Epidermal melanocyte (primary cell): Measurements from ENCODE around the gene VSNL1.

Source experiments
- DNase-seq: peaks from one replicate; pipeline ENCODE4 v3.0.0; 2011; ENCODE audit warnings: low spot score; ENCODE audit not compliant: insufficient read length

Gene VSNL1

GRCh38 chr2:17540093-17540812 lies at the start of gene VSNL1:
TSS of gene VSNL1 (plus strand) at chr2:17540696. CDS start at chr2:17592075, 51,379 bp downstream.
- no peak for DNase-seq

- no peak for DNase-seq
Measured at GRCh38 chr2:17495590-17495989, 44.9 kb upstream of the VSNL1 start.

GRCh38 chr2:17497718-17498117 lies 42.8 kb upstream of the VSNL1 start:
- no peak for DNase-seq

GRCh38 chr2:17506736-17507616 lies 33.5 kb upstream of the VSNL1 start:
- DNase-seq, result no peak

- no peak for DNase-seq
Measured at GRCh38 chr2:17515652-17516051, 24.8 kb upstream of the VSNL1 start.

- no peak for DNase-seq
Measured at GRCh38 chr2:17517481-17518211, 22.9 kb upstream of the VSNL1 start.

GRCh38 chr2:17518212-17519154 lies 22.0 kb upstream of the VSNL1 start, which contains the start of gene RAD51AP2:
TSS of gene RAD51AP2 (minus strand) at chr2:17518440. CDS start at chr2:17518415, 25 bp downstream.
- peak; percentile 34 for DNase-seq

GRCh38 chr2:17519486-17519885 lies 21.0 kb upstream of the VSNL1 start:
- no peak for DNase-seq

GRCh38 chr2:17520761-17521160 lies 19.7 kb upstream of the VSNL1 start:
- DNase-seq, result no peak

- no peak for DNase-seq
Measured at GRCh38 chr2:17521621-17522020, 18.9 kb upstream of the VSNL1 start.

GRCh38 chr2:17522303-17522702 lies 18.2 kb upstream of the VSNL1 start:
- DNase-seq, result no peak

GRCh38 chr2:17529771-17530170 lies 10.7 kb upstream of the VSNL1 start:
- DNase-seq, result no peak

- DNase-seq, result no peak
Measured at GRCh38 chr2:17533546-17533945, 7.0 kb upstream of the VSNL1 start.

GRCh38 chr2:17536416-17536815 lies 4.1 kb upstream of the VSNL1 start:
- DNase-seq, result no peak

- no peak for DNase-seq
Measured at GRCh38 chr2:17538022-17538843, 2.3 kb upstream of the VSNL1 start.

GRCh38 chr2:17538844-17539554 lies 1.5 kb upstream of the VSNL1 start:
- no peak for DNase-seq

- no peak for DNase-seq
Measured at GRCh38 chr2:17539611-17540092, 844 bp upstream of the VSNL1 start.

- DNase-seq, result no peak
Measured at GRCh38 chr2:17540813-17541530, 476 bp downstream of the VSNL1 start.
